Activated CD8-positive, alpha-beta memory T cell treated with anti-CD3 and anti-CD28 coated beads for 24 hours (primary cell): ENCODE data around the gene CEP95.

ENCODE experiments used
- DNase-seq: peaks from one replicate; pipeline ENCODE4 v3.0.0-alpha.2; 2020

CEP95 gene

DNA sequence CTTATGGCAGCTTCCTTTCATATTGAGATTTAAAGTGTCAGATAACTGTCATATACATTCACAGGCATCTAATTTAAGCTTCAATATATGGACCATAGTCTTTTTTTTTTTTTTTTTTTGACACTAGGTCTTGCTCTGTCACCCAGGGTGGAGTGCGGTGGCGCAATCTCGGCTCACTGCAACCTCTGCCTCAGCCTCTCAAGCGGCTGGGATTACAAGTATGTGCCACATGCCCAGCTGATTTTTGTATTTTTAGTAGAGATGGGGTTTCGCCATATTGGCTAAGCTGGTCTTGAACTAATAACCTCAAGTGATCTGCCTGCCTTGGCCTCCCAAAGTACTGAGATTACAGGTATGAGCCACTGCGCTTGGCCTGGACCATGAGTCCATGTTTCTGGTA lies 13.6 kb downstream of the CEP95 start:
- no peak for DNase-seq

DNA sequence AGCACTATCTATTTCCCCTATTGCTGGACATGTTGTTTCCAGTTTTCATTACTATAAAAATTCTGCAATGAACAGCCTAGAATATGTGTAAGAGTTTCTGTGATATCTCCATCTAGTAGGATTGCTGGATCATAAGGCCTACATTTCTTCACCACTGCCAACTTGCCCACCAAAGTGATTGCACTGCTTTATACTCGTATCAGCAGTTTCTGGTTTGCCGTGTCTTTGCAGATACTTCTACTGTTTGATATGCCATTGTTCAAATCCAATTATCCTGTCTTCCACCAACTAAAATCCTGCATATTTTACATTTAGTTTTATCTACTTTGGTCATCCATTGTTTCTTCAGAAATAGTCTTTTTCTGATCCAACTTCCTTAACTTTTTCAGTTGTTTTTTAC lies 21.1 kb downstream of the CEP95 start:
- no peak for DNase-seq

DNA sequence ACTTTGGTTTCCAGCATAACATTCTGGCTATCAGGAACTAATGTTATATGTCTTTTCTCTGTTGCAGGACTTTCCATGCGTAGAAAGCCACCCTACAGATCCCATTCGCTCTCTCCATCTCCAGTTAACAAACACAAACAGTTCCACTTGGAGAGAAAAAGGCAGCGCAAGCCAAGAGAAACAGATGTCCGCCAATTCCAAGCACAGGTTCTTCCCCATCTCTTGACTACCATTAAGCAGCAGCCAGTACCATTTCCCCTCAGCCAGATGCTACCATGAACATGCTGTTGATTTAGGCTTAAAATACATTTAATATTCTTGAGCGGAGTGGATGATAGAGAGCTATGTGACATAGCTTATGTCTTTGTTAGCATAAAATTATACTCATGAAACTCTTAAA lies 22.4 kb downstream of the CEP95 start:
- DNase-seq = no peak

- no peak for DNase-seq
Observed at GRCh38 chr17:64531955-64532371, 25.2 kb downstream of the CEP95 start.

- no peak for DNase-seq
Observed at GRCh38 chr17:64532409-64532808, 25.6 kb downstream of the CEP95 start.

DNA sequence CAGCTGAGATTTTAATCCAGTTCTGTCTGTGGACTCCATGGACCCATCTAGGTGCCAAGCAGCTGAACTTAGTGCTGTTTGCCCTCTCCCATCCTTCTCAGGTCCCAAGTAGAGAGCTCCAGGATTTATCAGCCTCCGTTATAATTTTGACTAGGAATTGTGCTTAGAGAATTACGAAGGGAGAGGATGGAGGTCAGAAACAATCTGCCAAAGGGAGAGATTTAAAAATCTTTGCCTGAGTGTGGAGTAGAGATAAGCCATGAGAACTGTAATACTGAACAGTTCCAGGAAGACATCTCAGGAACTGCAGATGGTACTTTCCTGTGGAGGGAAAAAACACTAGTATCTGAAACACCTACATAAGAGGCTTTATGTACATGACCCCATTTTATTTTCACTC lies 27.0 kb downstream of the CEP95 start:
- no peak for DNase-seq

- no peak for DNase-seq
Observed at GRCh38 chr17:64534187-64534586, 27.4 kb downstream of the CEP95 start.

DNA sequence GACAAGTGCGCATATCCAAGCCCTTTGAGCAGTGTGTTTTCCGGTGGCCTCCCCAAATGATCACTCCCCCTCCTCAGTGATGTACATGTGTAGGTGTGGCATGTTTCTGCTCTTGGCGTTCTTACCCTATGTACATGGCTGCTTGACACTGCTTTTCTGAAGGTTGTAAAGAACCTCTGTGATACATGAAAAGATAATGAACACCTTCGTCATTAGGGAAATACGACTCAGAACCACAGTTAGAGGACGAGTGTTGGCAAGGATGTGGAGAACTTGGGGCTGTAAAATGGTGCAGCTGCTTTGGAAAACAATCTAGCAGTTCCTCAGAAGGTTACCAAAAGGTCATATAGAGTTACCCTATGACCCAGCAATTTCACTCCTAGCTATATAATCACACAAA lies 28.6 kb downstream of the CEP95 start:
- DNase-seq = no peak

GRCh38 chr17:64536913-64537312 lies 30.1 kb downstream of the CEP95 start:
- DNase-seq = no peak

DNA sequence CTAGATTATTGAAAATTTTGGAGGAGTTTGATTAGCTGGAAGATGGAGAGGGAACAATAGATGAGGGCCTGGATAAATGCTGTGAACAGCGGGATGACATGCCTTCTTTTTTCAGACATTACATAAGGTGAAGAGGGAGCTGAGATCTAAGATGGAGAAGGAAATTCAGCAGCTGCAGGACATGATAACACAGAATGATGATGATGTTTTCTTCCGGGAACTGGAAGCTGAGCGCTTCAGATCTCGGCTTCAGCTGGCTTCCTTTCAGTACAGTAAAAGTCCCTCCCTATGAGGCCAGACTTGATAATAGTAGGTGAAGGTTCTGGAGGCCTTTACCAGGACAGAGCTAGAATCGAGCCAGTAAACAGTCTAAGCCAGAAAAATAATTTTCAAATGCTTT lies 30.7 kb downstream of the CEP95 start:
- no peak for DNase-seq

- DNase-seq = no peak
Observed at GRCh38 chr17:64538508-64539130, 31.8 kb downstream of the CEP95 start.

GRCh38 chr17:64540118-64540776 lies 33.5 kb downstream of the CEP95 start:
- no peak for DNase-seq

GRCh38 chr17:64544742-64545141 lies 38.0 kb downstream of the CEP95 start:
- no peak for DNase-seq

DNA sequence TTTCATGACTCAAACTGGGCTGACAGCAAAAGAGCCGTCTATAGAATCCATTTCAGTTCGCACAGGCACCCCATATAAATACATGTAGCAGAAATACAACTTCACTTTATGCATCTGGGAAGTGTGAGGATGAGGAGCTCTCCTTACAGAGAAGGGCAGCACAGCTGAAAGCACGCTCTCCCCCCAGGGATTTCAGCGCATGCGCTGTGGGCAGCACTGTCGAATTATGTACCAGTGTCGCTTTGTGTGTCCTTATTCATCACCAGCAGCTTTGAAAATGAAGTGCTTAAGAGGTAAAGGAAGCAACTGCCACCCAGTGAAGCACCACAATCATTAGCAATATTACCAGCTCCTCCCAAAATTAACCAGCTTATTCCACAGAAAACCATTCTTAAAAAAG lies 39.9 kb downstream of the CEP95 start:
- DNase-seq = no peak

- DNase-seq = no peak
Observed at GRCh38 chr17:64547319-64547718, 40.5 kb downstream of the CEP95 start.

DNA sequence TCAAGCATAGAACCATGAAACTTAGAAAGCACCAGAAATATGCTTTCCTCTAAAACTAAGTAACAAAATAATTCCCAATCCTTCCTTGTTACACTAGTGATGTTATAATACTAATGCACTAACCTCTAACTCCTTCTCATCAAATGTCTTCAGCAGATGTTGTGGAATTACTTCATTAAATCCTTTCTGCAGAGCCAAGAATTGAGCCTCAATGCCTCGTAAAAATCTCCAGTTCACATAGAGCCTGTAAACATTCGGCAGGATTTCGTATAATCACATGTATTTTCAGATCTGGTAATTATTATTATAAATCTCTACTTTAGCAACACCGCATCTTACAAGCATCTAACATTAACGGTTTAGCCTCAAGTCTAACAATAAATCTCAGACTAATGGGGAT lies 44.7 kb downstream of the CEP95 start:
- no peak for DNase-seq

- no peak for DNase-seq
Observed at GRCh38 chr17:64554028-64554637, 47.4 kb downstream of the CEP95 start.

- DNase-seq = no peak
Observed at GRCh38 chr17:64555281-64555680, 48.5 kb downstream of the CEP95 start.

- DNase-seq = no peak
Observed at GRCh38 chr17:64564098-64564497, 57.3 kb downstream of the CEP95 start.

GRCh38 chr17:64565563-64565962 lies 58.8 kb downstream of the CEP95 start:
- no peak for DNase-seq

DNA sequence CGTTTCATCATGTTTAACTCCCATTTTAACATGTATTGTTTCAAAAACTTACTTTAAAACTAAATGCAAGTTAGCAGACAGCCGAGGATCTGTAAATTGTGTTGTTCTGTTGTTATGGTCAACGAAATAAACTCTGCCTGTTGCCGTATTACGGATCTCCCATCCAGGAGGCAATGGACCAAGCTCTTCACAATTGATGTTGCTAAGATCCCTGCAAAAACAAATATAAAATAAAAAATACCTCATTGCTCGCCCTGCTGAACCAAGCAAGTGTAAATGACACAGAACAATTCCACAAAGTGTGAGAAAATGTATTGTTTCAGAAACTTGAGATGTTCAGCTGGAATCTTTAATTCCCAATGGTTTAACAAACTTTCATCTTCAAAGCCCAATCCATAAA lies 65.0 kb downstream of the CEP95 start:
- no peak for DNase-seq

- DNase-seq = no peak
Observed at GRCh38 chr17:64572682-64573154, 65.9 kb downstream of the CEP95 start.

- no peak for DNase-seq
Observed at GRCh38 chr17:64573214-64573613, 66.4 kb downstream of the CEP95 start.

- DNase-seq = no peak
Observed at GRCh38 chr17:64574646-64575045, 67.9 kb downstream of the CEP95 start.

- DNase-seq = no peak
Observed at GRCh38 chr17:64575431-64575830, 68.7 kb downstream of the CEP95 start.
